Iris pigment epithelial cell (primary cell): ENCODE data around the gene NHS.
A peak's percentile ranks its signal among the peaks of the same experiment; 100 is the strongest.
"Not testable (repeated sequence)": the region's sequence is repeated elsewhere in the genome, so short reads cannot be mapped to it uniquely, and the experiment has no call there.

Source experiments
- DNase-seq: peaks from one replicate; pipeline ENCODE4 v3.0.0-alpha.2; 2011; ENCODE audit warnings: low read depth

The NHS gene

DNA sequence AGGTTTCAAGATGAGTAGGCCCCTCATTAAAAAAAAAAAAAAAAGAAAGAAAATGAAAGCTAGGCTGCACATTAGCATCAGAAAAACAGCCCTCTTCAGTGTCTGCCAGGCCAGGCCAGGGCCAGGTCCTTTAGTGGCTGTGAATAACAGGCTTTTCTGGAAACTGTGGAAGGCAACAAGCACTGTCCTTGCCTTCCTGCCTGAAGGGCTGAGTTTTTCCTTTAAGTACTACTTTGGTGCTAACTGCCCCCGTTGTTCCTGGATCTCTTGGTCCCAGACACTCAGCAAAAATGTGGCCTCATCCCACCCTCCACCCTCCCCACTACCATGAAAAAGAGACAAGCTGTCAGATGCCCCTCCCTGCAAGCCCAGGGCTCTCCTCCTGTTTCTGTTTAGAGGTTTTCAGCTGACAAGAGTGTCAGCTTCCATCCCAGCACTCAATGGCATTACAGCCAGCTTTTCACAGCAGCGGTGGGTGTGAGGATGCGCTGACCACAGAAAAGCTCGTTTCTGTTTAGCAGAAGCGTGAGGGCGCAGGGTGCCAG lies 174.2 kb downstream of the NHS start:
- DNase-seq: no peak

DNA sequence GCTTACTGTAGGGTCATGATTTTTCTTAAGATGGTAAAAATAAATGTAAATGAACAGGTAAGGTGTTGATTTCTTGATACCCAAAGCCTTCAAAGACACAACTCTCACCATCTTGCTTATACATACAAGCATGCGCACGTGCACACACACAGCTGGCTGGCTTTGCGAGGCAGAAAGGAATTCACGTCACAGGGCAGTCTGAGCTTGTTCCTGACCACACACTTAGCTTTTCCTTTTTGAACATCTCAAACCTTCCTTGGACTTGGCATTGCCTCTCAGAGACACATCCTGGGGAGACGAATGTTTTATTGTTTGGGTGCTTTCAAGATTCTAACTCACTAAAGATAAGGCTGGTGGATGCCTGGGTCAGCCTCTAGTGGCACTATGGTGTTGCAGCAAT lies 175.0 kb downstream of the NHS start:
- no peak for DNase-seq

DNA sequence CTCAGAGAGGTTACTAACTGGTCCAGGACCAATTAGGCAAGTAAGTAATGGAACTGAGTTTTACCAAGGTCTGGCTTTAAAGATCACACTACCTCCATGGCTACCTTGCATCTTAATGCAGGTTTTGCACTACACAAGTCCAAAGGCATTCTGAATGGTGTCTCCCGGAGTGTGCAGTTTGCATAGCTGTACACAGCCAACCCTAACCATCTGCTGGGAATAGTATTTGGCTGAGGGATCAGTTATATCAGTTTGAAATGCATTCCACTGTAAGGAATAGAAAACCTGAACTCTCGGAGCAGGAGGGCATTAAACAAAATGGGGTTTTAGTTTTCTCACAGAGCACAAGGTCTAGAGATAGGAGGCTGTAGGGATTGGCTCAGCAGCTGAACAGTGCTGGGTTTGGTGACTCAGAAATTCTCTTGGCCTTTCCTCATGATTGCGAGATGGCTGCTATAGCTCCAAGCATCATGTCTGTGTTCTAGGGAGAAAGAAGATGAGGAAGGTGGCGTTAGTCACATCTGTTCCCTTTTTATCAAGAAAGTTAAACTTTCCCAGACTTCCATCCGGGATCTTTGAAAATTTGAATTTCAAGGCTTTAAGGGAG lies 177.1 kb downstream of the NHS start:
- peak; percentile 41 for DNase-seq

DNA sequence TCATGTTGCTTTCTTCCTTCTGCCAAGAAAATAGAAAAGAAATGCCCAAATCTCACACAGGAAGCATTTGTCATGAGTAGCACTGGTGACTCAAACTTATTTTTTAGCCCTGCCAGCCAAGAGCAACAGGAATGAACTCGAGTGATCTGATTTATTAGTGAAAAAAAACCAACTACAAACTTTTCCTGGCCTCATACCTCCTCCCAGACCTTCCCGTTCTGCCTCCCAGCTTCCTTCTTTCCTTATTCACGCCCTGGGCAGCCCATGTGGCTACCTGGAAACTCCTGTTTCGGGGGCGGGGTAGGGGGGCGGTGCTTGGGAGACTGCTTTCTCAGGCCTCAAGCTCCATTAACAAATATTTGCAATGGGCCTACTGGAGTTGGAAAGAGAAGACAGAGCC lies 178.5 kb downstream of the NHS start:
- peak; percentile 57 for DNase-seq

DNA sequence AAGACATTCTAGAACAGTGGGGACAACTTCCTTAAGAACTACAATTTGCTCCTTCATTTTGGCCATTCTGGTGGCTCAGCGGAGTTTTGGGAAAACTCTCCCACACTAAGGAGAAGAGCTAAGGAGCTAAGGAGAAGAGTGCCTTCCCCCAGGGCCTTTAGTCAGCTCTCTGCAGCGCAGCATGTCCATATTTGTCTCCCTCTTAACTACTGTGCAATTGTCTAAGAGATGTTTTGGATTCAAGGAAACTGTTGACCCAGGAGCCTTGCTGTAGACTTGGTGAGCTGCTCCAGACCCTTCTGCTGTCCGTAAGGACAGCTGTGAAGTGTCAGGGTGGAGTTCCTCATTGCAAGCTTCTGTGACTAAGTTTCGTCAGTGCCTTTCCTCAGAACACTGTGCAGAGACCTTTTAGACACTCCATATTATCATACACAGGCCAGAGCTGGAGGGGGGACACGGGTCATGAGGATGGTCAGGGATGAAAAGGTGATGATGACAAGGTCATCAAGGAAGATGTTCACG lies 179.0 kb downstream of the NHS start:
- DNase-seq: no peak

DNA sequence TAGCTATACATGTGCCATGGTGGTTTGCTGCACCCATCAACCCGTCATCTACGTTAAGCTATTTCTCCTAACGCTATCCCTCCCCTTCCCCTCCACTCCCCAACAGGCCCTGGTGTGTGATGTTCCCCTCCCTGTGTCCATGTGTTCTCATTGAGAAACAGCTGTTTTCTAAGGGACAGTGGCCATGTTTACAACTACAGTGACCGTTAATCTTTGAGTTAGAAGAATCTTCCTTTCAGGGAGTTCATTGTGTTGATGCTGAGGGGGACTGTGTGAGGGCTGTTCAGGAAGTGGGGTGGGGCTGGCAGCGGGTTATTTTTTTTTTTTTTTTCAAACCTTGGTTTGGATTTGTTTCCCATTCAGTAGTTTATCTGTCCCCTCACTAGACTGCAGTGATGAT lies 179.9 kb downstream of the NHS start:
- no peak for DNase-seq

DNA sequence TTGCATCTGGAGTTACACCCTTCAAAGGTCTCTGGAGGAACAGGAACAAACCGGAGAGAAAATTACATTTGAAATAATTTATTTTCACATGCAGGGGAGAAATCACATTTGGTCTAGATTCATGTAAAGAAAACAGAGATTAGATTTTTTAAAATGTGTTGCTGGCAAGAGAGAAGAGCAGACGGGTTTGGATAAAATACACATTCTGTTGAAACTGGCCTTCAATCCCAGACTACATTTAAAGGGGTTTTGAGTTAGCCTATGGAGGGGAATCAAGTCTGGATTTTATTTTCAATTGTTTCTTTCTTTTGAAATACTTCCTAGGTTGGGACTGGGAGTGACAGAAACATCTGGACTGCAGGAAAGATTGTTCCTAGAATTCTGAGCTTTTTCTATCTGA lies 180.8 kb downstream of the NHS start:
- no peak for DNase-seq

DNA sequence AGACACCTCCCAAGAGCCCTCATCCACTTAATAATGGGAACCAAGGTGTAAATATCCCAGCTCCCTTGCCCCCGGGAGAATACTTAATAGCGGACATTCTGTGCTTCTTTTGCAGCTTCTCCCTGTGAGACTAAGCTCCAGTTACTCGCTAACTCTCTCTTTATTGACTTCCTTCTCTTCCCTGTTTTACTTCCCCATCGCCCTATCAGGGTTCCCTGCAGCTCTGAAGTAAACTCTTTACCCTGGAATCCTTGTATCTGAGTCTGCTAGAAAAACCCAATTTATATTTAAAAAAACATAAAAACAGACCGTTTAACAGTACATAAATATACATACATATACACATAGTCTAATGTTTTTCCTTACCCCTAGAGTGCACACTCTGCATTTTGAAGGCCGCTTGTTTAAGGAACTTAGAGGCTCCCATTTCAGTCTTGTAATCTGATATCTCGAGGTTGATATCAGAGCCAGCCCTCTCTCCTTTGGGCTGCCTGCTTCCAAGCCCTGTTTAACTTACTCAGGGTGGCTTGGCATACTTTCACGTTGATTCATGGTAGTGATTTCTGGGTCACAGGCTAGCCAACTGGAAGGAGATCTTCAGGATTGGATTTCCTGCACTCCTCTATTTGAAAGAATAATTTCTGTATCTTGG lies 184.9 kb downstream of the NHS start:
- peak; percentile 87 for DNase-seq

DNA sequence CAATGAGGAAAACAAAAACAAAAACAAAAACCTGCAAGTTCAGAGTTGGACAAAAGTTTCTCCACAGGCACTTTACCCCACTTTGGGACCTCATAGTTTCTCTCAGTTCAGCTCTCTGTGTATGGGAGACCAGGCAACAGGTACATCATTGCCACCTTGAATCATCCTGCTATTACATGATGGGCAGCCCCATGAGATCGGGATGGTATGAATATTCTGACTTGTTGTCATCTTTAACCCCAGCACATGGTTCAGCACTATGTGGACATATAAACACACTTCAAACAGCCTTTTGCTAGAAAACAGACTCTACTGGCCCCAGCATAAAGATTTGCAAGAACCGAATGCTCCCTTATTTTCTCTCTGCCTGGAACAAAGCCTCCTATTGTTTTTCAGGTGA lies 185.4 kb downstream of the NHS start:
- DNase-seq: no peak

DNA sequence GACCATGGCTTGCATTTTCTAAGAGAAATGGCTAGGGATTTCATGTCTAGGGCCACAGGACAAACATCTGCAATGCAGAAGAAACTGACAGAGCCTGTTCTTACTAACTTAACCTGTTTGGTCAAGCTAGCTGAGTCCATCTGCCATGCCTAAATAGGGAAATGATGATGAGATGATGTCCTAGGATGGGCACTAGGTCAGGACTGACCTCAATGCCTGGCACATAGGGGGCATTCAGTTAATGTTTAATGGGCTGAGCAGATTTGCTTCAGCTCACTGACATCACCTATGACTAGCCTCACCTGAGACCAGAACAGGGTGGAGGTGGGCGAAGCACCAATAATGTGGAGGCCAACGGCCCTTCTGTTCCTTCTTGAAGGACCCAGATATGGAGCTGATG lies 188.1 kb downstream of the NHS start:
- no peak for DNase-seq

DNA sequence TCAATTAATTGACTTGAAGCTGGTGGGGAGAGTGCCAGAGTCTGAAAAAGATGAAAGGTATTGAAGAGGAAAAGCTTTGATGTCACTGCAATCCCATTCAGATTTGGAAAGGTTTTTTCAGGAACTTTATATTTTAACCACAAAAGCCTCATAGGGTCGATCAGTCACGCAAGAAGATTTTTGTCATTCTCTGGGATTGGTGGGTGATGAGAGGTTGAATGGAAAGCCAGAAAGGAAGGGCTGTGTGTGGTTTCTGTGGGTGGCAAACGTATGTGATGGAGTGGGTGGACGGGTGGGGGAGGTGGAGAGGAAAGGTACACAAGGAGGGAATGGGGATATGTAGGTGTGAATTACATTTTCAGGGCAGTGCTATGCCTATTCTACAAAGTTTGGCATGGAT lies 188.5 kb downstream of the NHS start:
- no peak for DNase-seq

DNA sequence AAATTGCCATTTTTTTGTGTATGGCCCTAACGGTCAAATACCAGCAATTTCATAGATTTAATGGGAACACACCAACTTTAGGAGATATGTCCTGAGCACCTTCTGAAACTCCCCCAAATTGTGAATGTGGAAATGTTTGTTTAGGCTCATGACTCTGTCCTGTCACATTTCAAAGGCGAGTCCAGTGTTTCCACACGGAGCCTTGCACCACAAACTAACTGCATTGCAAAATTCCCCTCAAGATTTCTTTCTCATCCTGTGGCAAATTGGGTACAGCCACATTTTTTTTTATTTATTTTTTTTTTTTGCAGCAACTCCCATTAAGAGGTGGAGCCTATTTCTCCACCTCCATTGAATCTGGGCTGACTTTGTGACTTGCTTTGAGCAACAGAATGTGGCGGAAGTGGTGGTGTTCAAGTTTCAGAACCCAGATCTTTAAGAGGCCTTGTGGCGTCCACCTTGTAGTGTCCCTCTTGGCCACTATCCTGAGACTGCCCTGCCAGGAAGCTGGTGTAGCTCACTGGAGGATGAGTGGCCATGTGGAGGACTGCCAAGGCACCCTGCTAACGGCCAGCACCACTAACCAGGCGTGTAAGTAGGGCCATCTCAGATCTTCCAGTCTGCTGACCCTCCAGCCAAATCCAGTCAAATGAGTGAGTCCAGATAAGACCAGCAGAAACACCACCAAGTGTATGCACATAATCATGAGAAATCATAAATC lies 189.8 kb downstream of the NHS start:
- DNase-seq: no peak

DNA sequence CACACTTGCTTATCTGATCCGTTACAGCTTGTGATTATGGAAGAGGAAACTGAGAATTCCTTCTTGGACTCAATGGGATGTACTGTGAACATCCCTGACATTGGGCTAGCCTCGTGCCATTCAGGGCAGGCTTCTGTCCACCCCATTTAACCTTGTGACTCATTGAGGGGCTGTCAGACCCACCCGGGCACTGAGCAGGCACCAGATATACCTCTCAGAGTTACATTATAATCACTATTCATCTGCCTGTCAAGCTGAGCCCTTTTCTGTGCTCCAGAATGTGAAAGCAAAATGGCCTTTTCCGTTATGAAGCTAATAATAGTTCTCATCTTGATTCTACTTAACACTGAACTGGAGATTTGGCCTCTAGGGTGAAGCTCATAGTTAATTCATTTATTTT lies 191.7 kb downstream of the NHS start:
- no peak for DNase-seq

DNA sequence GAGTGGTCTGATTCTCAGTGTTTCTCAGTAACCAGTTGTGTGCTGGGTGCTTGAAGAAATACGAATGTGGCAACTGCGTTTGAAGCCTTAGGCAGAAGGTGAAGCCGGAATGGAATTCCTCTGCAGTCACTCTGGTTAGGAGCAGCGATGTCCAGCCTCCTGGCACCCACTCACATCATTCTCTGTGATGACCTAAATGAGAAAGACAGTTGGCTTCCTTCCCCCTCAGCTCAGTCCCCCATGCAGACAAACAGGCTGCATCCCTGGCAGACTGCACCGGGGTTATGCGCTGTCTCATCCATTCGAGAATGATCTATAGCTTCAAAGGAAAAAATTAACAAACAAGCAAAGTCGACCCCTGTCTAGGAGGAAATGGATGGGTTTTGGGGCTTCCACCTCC lies 192.2 kb downstream of the NHS start:
- no peak for DNase-seq

DNA sequence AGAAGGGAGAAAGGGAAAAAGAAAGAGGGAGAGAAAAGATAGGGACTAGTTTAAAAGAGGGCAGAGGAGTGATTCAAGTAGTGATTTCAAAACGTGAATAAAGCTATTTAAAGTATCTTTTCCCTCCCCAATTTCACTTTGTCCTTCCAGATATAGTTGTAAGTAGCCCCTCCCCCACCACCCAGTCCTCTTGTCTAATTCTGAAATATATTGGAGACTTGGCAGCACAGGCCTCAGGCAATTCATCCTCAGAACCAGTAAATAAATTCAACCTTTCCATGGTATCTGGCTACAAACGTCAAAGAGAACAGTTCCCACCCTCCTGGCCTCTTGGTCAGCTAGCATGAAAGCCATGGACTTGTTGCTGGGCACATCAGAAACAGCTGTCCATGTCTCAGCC lies 192.8 kb downstream of the NHS start:
- DNase-seq: no peak

DNA sequence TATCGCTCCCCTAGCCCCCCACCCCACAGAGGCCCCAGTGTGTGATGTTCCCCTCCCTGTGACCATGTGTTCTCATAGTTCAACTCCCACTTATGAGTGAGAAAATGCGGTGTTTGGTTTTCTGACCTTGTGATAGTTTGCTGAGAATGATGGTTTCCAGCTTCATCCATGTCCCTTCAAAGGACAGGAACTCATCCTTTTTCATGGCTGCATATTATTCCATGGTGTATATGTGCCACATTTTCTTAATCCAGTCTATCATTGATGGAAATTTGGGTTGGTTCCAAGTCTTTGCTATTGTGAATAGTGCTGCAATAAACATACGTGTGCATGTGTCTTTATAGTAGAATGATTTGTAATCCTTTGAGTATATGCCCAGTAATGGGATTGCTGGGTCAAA lies 193.8 kb downstream of the NHS start:
- DNase-seq: not testable (repeated sequence)

DNA sequence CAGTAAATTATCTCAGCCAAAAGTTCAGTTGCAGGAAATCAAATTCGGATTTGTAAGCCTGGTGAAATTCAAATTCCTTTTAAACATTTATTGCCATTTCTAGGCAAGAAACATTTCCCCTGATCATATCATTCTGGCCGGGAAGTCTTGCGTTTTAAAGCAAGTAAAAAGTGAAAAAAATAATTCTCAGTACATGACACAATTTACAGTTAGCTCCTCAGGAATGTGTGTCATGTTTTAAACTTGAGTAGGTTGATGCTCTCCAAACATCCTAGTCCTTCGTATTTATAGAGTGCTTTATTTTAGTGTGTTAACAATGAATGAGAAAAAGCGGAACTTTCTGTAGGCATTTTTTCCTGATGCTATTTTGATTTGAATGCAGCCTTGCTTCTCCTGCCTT lies 204.0 kb downstream of the NHS start:
- DNase-seq: no peak

DNA sequence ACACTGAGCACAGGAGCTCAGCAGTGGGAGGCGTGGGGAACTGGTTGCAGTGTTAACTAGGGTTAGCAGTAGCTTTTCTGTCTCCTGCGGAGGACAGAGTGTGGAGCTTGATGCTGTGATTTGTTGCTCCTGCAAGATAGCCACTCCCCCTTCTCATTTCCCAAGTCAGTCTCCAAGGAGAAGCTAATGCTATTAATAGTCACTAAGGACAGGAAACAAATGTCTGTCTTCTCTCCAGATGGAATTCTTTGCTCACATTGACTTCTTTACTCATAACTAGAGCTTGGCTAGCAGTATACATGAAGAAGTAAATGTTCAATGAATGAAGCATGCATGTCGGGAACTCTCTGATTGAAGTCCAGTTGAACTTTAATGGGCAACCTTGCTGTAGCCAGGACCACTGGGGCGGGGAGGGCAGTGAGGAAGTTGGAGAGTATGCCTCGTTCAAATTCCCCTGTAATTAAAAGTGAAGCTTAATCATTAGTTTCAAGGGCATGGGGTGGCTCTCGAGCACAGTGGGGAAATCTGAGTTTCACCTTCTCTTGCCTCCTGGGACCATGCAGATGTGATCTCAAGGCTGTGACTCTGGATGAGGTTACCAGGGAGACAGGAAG lies 205.6 kb downstream of the NHS start:
- DNase-seq: peak; percentile 52

DNA sequence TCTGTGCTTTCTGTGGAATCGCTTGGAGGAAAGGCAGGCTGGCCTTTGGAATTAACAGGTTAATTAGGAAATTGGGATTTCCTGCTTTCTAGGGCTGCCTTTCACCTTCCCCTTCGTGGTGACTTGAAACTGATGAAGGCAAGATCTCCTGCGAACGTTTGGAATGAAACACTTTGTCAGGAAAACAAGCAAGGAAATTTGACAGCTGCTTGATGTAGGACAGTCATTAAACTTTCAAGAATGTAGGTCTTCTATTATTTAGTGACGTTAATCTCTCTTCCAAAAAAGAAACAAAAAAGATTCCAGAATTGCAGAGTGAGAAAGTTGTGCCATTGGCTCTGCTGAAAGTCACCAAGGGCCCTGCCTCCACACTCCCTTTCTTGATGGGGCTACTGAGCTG lies 206.6 kb downstream of the NHS start:
- DNase-seq: no peak

DNA sequence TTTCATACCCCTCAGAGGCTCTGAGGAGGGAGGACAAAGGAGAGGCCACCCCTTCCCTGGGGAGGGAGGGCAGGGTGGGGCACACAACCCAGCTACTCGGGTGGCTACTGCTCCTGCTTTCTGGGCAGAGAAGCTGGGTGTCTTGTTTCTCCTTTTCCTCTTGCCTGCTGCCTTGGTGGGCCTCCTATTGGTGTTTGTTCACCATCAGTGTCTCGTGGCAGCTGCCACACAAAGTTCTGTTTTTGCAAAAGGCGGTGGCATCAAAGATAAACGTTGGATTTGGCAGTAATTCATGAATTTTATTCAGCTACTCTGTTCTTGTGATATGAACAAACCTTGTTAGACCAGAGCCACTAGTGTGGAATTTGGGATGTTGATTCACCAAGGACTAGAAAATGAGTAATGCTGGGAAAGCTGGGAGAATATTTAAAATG lies 209.3 kb downstream of the NHS start:
- peak; percentile 10 for DNase-seq

DNA sequence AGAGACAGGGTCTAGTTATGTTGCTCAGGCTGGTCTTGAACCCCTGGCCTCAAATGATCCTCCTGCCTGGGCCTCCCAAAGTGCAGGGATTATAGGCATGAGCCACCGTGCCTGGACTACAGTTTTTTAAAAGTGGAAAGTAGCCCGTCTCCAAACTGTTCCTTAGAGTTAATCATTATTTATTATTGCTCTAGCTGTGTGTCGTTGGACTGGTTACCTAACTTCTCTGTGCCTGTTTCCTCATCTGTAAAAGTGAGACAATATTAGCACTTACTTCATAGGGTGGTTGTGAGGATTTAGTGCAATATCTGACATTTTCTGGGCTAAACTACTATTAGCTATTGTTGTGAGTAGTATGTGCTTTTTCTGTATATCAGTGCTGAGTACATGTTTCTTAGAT lies 210.0 kb downstream of the NHS start:
- DNase-seq: no peak

DNA sequence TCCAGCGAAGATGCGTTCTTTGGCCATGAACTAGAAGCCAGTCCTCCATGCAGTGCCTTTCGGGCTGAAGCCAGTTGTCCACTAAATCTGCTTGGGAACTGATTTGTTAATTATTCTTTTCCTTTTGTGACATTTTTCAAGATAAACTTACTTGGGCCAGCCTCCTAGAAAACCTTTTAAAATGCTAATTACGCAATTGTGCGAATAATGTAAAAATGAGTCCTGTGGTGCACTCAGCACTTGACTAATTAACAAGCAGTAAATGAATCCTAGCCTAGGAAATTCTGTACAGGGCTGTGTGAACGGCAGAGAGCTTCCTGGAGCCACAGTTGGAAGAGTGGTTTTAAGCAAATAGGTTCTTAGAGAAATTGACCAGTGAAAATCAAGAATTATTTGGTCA lies 212.4 kb downstream of the NHS start:
- no peak for DNase-seq

DNA sequence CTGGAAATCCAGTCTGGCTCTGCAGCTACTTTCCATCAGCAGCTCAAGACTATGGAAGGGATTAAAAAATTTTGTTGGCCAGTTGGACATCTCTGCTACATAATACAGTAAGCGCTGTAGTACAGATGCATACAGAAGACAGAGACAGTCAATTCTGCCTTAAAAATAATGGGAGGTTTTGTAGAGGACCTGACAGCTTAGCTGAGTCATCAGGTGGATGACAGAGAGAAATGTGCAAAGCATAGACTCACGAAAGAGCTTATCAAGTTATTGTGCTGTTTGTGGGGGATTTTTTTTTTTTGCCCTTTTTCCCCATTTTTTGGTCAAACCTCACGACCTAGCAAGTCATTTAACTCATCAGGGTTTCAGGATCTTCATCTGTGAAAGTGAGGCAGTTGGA lies 213.3 kb downstream of the NHS start:
- no peak for DNase-seq
